HEK293 (cell line): ENCODE measurements around the gene ZCCHC2.

Experiments used
- CTCF ChIA-PET: fragments of 350-600 bp; formaldehyde crosslinking; extraction: SDS; loops from one replicate; lab custom pipeline; 2021; ENCODE audit warnings: antibody characterized with exemption; lab: Yijun Ruan, JAX
- POLR2A ChIA-PET: fragments of 300-600 bp; formaldehyde crosslinking; extraction: SDS; loops from one replicate; lab custom pipeline; 2020; ENCODE audit warnings: antibody characterized with exemption, inconsistent platforms; lab: Yijun Ruan, JAX
- H3K27ac ChIP-seq: fragments of 200-500 bp; sonication (Bioruptor generic); 2 replicates; pipeline ENCODE4 v1.5.1; 2014; ENCODE audit warnings: low read depth, low read length, control low read depth, inconsistent platforms; ENCODE audit errors: extremely low read depth
- H3K36me3 ChIP-seq, 2 experiments: fragments of 200-500 bp in 1 of 2; sonication (Bioruptor generic) in 1 of 2; 1 replicate in 1 of 2; 2 replicates in 1 of 2; pipeline ENCODE4 v1.5.1; 2014 to 2017; ENCODE audit warnings: inconsistent platforms in 2 of 2, low read length in 2 of 2; ENCODE audit not compliant: control insufficient read depth in 2 of 2, insufficient read depth in 1 of 2
- H3K4me1 ChIP-seq: fragments of 200-500 bp; sonication (Bioruptor generic); 2 replicates; pipeline ENCODE4 v1.5.1; 2014; ENCODE audit warnings: mild to moderate bottlenecking, low read length, inconsistent platforms; ENCODE audit not compliant: control insufficient read depth, insufficient read depth
- H3K4me3 ChIP-seq: 2 replicates; pipeline ENCODE4 v1.5.1; 2011; ENCODE audit warnings: low read depth, mild to moderate bottlenecking, control low read depth, low read length, moderate library complexity
- H3K9me3 ChIP-seq: fragments of 200-500 bp; sonication (Bioruptor generic); 2 replicates; pipeline ENCODE4 v1.5.1; 2014; ENCODE audit warnings: low read depth, low read length, inconsistent platforms; ENCODE audit not compliant: control insufficient read depth, insufficient read depth
- EGR2 ChIP-seq: fragments of 450-650 bp; formaldehyde crosslinking; IDR thresholded peaks from 2 replicates; pipeline ENCODE4 v1.5.1; 2016; ENCODE audit warnings: low read depth, missing biosample characterization, missing genetic modification characterization
- FEZF1 ChIP-seq: fragments of 450-650 bp; formaldehyde crosslinking; IDR thresholded peaks from 2 replicates; pipeline ENCODE4 v1.5.1; 2016; ENCODE audit warnings: missing biosample characterization, missing genetic modification characterization
- OVOL3 ChIP-seq: fragments of 450-650 bp; formaldehyde crosslinking; IDR thresholded peaks from 2 replicates; pipeline ENCODE4 v1.5.1; 2016; ENCODE audit warnings: missing biosample characterization, missing genetic modification characterization
- TCF7L2 ChIP-seq: IDR thresholded peaks from 2 replicates; pipeline ENCODE4 v1.6.1; 2011; ENCODE audit warnings: low read depth, mild to moderate bottlenecking, inconsistent platforms, low read length, moderate library complexity, borderline replicate concordance
- ZBTB8A ChIP-seq: fragments of 450-650 bp; formaldehyde crosslinking; IDR thresholded peaks from 2 replicates; pipeline ENCODE4 v1.5.1; 2016; ENCODE audit warnings: missing biosample characterization, missing genetic modification characterization
- ZNF112 ChIP-seq: fragments of 450-650 bp; formaldehyde crosslinking; IDR thresholded peaks from 2 replicates; pipeline ENCODE4 v1.5.0; 2017; ENCODE audit warnings: missing biosample characterization, missing genetic modification characterization
- ZNF169 ChIP-seq: fragments of 450-650 bp; formaldehyde crosslinking; IDR thresholded peaks from 2 replicates; pipeline ENCODE4 v1.5.1; 2016; ENCODE audit warnings: missing biosample characterization, missing genetic modification characterization
- ZNF274 ChIP-seq, 2 experiments: fragments of 200-500 bp in 1 of 2; fragments of 450-650 bp in 1 of 2; sonication (Bioruptor generic) in 1 of 2; formaldehyde crosslinking in 1 of 2; IDR thresholded peaks; 2 replicates each; pipeline versions ENCODE4 v1.5.1 to v1.6.1; 2014 to 2016; ENCODE audit warnings: borderline replicate concordance in 1 of 2, inconsistent platforms in 1 of 2, low read length in 1 of 2, missing biosample characterization in 1 of 2, missing genetic modification characterization in 1 of 2
- ZNF280D ChIP-seq: fragments of 450-650 bp; formaldehyde crosslinking; IDR thresholded peaks from 2 replicates; pipeline ENCODE4 v1.5.1; 2016; ENCODE audit warnings: missing biosample characterization, missing genetic modification characterization
- ZNF510 ChIP-seq: fragments of 450-650 bp; formaldehyde crosslinking; IDR thresholded peaks from 2 replicates; pipeline ENCODE4 v1.5.1; 2018; ENCODE audit warnings: mild to moderate bottlenecking, missing genetic modification characterization, missing biosample characterization; ENCODE audit not compliant: insufficient replicate concordance
- ZNF558 ChIP-seq: fragments of 450-650 bp; formaldehyde crosslinking; IDR thresholded peaks from 2 replicates; pipeline ENCODE4 v1.5.1; 2016; ENCODE audit warnings: missing biosample characterization, missing genetic modification characterization
- ZNF704 ChIP-seq: fragments of 450-650 bp; formaldehyde crosslinking; IDR thresholded peaks from 2 replicates; pipeline ENCODE4 v1.5.1; 2016; ENCODE audit warnings: missing biosample characterization, missing genetic modification characterization
- ZNF747 ChIP-seq: fragments of 450-650 bp; formaldehyde crosslinking; IDR thresholded peaks from 2 replicates; pipeline ENCODE4 v1.5.1; 2016; ENCODE audit warnings: missing biosample characterization, missing genetic modification characterization
- ZSCAN5A ChIP-seq: fragments of 450-650 bp; formaldehyde crosslinking; IDR thresholded peaks from 2 replicates; pipeline ENCODE4 v1.5.1; 2016; ENCODE audit warnings: missing biosample characterization, missing genetic modification characterization

The ZCCHC2 gene

GRCh38 chr18:62605685-62606084 is 82.9 kb downstream of the ZCCHC2 start (continued):
- no peak for TF ChIP-seq ZBTB8A (tag by site-specific recombination)

- POLR2A ChIA-PET = no interaction called here
- CTCF ChIA-PET = interaction anchor here (0.5 to 0.7 kb wide), 3 partner anchors 20 to 733 kb away, joined by 3 to 4 read pairs (median 4); no protein-coding TSS in a partner anchor
- TF ChIP-seq ZNF169 (tag by site-specific recombination) (no peak), OVOL3 (no peak), ZNF747 (tag by site-specific recombination) (no peak), FEZF1 (no peak), EGR2 (tag by site-specific recombination) (no peak), ZNF558 (tag by site-specific recombination) (no peak), ZNF280D (tag by site-specific recombination) (no peak), ZNF112 (tag by site-specific recombination) (no peak), ZNF704 (tag by site-specific recombination) (no peak), ZSCAN5A (no peak), ZNF510 (no peak), ZNF274 (IDR thresholded peaks at IDR 0.05; ENCODE audit: low read length) (no peak), ZNF274 (tag by site-specific recombination; IDR thresholded peaks at IDR 0.05; ENCODE audit: borderline replicate concordance) (no peak)
- no peaks in the 10 kb centered on the region; the same call in 1 of the 2 replicates for H3K4me1 ChIP-seq
- H3K4me3 ChIP-seq = no peak overlapping the region
- no peak overlapping the region for H3K27ac ChIP-seq
- no peaks in the 10 kb centered on the region for H3K36me3 ChIP-seq
- H3K9me3 ChIP-seq = no peaks in the 10 kb centered on the region
Measured at GRCh38 chr18:62606106-62606505, 83.3 kb downstream of the ZCCHC2 start.

GRCh38 chr18:62607302-62607701 is 84.5 kb downstream of the ZCCHC2 start:
- POLR2A ChIA-PET = no interaction called here
- no peak for TF ChIP-seq TCF7L2
- TF ChIP-seq, all 188 proteins: peak for 0
- CTCF ChIA-PET = no interaction called here
- no peaks in the 10 kb centered on the region for H3K36me3 ChIP-seq
- no peaks in the 10 kb centered on the region for H3K9me3 ChIP-seq
- H3K27ac ChIP-seq = no peak overlapping the region
- H3K4me3 ChIP-seq = no peak overlapping the region
- no peaks in the 10 kb centered on the region; the same call in 1 of the 2 replicates for H3K4me1 ChIP-seq
